Left renal pelvis (tissue), 4 donors: ENCODE data around the gene OSGEP. TPM values are rescaled to one million over a fixed set of nuclear protein-coding genes. Genes with fewer than 3 reads are reported as not detected.

Experiments
- DNase-seq, 4 donors: peaks; one replicate each; pipeline ENCODE4 v3.0.0-alpha.2; 2013; ENCODE audit warnings: low read depth in 4 of 4, low spot score in 3 of 4
- polyA plus RNA-seq, 4 donors: library from polyadenylated mRNA; unstranded; fragments of 120-200 nt; gene quantifications; one replicate each; pipeline ENCODE4 v1.2.1, GENCODE V29; 2013; ENCODE audit not compliant: insufficient read length in 4 of 4

Gene OSGEP
- polyA plus RNA-seq = 10 to 100 TPM; 39.6 to 80.8 (median 52.7) TPM

DNA sequence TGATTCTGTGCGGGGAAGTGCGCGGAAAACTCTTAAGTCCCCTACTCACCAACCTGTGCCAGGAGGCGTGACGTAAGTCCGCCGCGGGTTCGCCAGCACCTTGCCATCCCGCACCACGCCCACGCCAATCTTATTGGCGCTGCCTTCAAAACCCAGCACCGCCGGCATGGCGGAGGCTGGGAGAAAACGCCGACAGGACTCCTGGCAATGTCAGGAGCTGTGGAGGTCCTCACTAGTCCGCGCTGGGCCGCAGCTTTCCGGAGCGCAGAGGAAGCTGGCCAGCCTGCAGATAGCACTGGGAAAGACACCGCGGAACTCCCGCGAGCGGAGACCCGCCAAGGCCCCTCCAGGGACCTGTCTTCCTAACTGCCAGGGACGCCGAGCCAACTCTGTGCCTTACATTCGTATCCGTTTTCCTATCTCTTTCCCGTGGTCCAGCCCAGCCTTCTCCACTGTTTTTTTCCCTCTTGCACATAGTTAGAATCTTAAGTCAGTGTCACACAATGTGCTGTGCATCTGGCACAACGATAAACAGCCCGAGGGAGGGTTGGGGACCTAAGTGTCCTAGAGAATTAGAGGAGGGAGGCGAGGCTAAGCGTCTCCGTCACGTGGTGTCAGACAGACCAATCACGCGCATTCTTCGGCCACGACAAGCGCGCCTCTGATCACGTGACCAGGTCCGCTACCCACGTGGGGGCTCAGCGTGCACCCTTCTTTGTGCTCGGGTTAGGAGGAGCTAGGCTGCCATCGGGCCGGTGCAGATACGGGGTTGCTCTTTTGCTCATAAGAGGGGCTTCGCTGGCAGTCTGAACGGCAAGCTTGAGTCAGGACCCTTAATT lies at the start of gene OSGEP, which contains the start of gene APEX1:
OSGEP (minus strand) TSS at position 297 of the 839 bp plus-strand sequence; CDS start at position 168, 129 bp downstream.
APEX1 (plus strand) TSS at position 711 of the 839 bp plus-strand sequence. CDS start 420 bp downstream, outside the sequence.
- DNase-seq = peak; percentile 97 to 99 (median 98)

DNA sequence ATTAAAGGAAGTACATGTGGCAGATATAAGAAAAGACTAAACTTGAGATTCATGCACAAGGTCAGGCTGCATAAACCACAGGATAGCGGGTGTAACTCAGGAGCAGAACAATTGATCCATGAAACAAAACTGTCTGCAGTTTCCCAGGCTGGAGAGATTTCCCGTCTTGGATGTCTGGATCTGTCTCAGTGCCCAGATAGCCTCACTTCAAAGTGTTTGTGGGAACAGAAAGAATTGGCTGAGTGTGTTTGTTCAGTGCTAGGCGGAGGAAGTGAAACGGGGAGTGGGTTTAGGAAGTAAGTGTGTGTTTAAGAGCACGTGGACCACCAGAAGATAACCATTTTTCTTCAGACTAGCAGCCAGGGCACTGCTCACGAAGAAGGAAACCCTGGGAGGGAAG lies 49.3 kb upstream of the OSGEP start:
- no peak for DNase-seq

DNA sequence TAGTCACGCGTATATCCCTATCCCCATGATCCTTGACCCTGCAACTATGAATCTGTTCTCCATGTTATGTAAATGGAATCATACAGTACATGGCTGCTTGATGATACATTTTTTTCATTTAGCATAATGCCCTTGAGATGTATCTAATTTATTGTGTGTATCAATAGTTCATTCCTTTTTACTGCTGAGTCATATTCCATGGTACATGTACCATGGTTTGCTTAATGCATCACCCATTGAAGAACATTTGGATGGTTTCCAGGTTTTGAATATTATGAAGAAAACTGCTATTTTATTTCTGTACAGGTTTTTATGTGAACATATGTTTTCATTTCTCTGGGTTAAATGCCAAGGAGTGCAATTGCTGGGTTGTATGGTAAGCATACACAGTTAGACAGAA lies 46.7 kb upstream of the OSGEP start:
- DNase-seq = no peak

DNA sequence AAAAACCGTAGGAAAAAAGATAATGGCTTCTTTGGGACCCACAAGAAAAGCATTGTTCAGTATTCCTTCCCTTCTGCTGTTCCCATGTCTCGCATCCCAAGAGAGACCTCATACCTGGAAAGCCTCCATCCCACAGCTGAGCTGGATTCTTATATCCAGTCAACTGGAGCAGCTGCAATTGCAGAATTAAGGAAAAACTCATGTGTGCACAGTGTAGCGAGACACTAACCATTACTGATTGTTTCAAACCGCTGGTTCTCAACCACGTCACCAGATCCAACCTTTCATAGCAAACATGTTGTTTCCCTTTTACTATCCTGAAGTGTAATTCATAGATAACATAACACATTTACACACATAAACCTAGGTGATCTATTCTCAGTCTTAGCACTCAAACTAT lies 45.3 kb upstream of the OSGEP start:
- DNase-seq = no peak

DNA sequence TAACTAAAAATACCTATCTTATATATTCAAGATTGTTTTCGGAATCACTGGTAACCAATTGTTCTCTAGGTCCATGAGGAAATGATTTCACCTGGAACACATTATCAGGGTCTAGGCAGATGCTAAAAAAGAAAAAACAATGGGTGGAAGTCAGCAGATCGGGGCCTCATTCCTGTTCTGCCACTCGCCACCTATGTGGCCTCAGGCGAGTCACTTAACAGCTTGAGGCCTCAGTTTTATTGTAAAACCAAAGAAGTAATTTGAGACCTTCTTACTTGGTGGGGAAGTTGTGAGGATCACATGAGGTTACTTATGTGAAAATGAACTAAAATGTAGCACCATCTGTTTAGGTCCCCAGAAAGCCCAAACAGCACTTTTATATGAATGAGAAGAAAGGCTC lies 44.5 kb upstream of the OSGEP start:
- no peak for DNase-seq

DNA sequence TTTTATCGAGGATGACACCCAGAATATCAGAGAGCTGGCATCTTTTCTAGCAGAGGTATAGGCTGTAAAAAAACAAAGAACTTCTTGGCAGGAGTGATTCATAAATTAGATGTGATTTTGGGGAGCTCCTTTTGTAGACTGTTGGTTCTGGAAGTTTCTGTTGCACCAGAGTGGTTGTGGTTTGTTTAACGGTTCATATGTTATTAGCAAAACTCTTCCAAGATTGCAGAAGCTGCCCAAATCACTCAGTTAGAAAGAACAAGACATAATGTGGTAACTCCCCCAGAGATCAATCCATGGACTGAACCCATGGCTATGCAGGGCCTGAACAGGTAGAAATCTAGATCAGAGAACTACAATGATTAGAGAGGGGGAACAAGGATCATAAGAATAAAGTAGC lies 44.0 kb upstream of the OSGEP start:
- DNase-seq = no peak

DNA sequence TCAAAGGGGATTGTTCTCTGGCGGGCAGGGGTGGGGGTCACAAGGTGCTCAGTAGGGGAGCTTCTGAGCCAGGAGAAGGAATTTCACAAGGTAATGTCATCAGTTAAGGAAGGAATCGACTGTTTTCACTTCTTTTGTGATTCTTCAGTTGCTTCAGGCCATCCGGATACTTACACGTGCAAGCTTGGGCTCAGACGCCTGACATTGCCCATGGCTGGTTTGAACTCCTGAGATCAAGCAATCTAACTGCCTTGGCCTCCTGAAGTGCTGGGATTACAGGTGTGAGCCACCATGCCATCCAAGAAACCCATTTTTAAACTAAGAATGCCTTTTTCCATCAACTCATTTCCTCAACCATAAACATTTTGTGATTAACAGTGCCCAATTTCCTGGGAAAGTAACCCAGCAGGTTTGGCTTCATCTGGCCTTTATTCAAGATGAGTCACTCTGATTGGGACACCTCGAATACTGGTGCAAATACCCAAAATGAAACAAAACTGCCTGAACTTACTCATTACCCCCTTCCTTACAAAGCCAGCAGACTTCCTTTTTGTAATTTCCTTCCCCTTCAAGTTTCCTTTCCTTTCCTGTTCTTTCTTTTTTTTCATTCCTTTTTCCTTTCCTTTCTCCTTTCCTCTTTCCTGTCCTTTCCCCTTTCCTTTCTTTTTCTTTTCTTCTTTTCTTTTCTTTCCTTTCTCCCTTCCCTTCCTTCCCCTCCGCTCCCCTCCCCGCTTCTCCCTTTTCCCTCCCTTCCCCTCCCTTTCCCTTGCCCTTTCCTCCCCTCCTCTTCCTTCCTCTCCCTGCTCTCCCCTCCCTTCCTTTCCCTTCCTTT lies 40.5 kb upstream of the OSGEP start:
- DNase-seq = no peak

DNA sequence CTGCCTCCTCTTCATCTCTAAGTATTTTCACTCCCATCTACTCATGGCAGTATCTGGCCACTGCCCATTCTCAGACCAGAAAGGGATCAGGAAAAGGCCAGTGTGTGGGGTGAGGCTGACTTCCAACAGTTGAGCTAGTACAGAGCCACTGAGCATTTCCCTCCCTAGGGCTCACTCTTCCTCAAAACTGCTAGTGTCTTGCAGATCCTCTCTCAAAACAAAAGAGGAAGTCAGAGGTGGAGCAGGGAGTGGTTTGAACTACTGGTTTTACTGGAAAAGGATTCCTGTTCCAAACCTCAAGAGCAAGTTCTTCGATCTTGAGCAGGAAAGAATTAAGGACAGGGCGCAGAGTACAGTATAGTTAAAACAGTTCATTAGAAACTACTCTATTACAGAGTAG lies 39.0 kb upstream of the OSGEP start:
- no peak for DNase-seq

DNA sequence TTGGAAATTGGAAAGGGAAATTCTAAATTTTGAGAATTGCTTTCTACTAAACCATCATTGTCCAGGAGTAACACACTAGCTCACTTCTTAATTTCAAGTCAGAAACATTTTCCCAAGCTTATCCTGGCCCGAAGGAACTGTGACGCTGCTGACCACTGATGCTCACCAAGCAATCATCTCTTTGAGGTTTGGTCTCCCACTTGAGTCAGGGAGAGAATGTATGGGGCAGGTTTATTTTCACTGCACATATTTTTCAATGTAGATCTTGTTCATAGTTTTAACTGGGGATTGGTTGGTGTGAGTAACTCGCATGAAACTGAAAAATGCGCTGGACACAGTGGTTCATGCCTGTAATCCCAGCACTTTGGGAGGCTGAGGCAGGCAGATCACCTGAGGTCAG lies 37.9 kb upstream of the OSGEP start:
- no peak for DNase-seq

DNA sequence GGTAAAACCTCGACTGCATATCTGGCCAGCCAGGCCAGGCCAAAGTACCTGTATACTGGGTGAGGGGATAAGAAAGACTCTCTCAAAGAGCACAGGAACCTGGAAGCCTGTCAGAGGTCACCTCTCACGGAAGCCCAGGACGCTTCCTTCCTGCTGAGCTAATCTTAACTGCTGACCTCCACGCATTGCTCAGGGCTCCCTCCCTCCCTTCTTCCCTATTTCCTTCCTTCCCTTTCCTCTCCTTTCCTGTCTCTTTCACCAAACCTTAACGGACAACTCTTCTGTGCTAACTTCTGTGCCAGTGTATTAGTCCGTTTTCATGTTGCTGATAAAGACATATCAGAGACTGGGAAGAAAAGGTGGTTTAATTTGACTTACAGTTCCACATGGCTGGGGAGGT lies 36.0 kb upstream of the OSGEP start:
- no peak for DNase-seq

DNA sequence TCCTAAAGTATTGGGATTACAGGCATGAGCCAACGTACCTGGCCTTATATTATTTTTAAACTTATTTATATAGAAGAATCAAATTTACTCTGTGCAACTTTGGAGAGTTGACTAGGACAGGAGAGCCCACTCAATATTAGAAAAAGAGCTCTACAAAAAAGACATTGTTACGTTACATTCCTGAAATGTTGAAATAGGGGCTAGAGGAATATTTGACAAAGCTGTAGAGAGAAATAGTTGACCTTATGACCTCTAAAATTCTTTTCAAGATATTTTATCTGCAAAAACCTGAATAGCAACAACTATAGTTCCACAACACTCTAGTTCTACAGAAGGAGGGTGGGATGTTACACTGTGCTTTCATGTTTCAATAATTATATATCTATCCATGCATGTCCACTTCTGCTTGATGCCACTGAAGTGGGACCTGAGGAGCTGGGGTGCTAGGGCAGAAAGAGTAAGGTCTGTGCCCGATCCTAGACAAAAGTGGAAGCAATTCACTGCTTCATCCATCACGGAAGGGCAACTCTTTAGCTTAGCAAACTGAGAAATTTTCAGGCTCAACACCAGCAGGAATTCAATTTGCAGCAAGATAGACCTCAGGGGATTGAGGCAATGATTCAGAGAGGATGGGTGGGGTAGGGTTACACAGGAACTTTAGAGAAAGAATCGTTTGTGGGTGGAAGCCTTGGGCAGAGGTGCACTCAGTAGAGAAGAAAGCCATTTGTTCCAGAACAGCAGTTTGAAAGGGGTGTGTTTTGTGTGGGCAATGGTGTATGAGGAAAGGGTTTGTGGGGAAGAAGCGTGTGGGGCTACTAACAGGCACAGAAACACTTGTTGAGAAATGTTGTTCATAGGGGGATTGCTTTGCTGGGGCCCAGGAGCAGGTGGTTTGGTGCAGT lies 34.7 kb upstream of the OSGEP start:
- no peak for DNase-seq

DNA sequence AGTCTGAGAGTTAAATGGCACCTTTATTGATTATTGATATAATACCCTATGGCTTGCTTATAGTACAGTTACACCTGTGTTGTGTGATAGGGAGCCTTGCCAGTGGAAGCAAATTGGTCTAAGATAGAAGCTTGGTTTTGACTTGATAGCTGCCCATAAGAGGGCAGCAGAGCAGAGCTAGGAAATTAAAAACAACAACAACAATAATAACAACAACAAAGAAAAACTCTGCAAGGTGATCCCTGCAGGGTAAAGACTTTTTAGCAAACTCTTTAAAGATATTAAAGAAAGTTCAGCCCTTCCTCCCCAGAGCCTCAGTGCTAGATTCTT lies 32.7 kb upstream of the OSGEP start:
- no peak for DNase-seq

DNA sequence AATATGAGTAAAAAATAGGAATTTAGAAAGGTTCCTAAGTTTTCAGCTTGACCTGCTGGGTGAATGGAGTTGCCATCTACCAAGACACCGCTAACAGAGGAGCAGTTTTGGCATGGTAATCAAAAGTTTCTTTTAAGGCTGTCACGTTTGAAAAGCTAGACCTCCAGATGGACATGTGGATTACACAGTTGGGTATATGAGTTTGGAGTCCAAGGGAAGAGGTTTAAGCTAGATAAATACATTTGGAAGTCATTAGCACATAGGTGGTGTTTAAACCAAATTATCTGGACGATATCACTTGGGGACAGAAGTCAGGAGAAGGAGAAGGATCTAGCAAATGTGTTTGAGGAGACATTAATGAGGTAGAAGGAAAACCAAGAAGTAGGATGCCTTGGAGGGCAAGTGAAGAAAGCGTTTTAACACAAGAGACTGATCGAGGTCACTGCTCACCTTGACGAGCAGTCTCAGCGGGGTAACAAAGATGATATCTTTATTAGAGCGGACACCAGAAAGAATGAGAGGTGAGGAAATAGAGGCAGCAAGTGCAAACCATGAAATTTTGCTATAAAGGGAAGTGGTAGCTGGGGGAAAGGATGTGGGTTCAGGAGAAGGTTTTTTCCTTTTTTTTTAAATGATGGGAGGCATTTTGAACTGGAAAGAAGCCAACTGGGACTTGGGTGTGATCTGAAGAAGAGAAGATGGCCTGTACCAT lies 32.2 kb upstream of the OSGEP start:
- no peak for DNase-seq

DNA sequence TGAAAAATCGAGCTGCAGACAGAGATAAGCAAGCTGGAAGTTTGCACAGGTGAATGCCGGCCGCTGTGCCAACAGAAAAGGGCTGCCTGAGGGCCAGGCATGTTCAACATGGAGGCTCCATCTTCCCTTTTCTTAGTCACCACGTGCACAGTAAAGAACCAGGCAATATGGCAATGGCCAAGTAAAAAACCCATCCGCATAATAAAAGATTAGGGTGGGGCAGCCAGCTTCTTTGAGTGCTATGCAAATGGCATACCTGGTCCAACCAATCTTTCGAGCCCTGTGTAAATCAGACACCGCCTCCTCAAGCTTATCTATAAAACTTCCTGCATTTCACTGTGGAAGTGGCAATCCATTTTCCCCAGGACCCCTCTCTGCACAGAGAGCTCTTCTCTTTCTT lies 31.3 kb upstream of the OSGEP start:
- DNase-seq = no peak

DNA sequence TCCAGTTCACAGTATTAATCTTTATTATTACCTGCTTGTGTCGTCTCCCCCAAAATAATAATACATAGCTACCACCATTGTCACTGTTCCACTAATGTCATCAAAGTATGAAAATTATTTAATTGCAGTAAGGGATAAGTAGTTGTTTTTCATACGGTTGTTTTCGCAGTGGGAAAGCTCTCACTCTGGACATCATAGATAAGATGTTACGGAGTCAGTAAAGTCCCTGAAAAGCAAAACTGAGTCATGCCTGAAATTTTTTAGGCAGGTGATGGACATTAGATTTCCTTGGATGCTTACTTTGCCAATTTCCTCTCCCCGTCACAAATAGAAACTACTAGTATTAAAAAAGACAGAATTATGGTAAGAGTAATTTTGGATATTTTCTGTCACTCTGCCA lies 27.8 kb upstream of the OSGEP start:
- no peak for DNase-seq

DNA sequence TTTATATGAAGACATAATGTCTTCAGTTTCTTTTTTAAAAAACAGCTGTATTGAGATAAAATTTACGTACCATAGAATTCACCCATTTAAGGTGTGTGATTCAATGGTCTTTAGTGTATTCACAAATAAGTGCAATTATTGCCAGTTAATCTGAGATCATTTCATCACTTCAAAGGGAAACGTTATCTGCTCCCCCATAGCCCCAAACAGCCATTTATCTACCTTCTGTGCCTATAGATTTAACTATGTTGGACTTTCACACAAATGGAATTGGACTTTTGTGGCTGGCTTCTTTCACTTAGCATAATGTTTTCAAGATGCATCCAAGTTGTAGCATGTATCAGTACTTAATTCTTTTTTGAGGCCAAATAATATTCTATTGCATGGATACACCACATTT lies 24.3 kb upstream of the OSGEP start:
- no peak for DNase-seq

DNA sequence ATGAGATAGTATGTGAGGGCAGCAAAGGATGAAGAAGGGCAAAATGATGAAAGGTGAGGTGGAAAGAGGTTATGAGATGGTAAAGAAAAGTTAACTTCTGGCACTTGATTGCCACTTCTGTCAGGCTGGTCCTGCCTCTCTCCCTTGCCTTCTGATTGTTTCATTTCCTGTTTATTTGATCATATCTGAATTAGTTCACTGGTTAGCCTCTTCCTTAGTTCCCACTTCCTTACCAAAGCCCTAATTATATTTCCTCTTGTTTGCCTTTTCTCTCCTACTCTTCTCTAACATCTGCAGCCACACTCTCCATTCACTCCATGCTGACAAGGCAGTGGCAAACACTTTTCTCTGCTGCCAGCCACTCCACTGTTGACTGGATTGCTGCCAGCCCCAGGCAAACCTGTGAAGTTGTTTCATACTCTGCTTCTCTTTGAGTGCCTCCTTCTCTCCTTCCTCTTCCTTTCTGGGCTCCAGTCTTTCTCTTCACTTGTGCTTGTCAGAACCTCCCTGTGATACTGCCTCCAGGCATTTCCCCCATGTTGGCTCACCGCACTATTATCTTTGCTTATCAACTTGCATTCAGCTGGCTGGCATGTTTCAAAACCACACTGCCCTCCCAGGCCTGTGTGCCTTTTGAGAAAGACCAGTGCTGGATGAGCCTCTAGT lies 22.7 kb upstream of the OSGEP start:
- DNase-seq = no peak

DNA sequence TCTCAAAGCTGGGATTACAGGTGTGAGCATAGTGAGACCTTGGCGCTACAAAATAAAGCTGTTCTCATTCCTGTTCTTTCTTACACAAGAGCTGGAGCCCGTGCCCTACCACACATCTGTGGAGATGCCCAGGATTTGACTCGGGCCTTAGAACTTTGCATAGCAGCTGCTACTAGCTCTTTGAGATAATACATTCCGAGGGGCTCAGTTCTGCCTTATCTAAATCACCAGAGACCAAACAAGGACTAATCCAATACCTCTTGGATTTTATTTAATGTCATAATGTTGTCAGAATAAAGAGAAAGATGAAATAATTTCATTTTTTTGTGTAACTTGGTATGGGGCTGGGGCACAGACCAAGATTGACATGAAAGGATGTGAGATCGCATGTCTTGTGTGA lies 22.2 kb upstream of the OSGEP start:
- no peak for DNase-seq

DNA sequence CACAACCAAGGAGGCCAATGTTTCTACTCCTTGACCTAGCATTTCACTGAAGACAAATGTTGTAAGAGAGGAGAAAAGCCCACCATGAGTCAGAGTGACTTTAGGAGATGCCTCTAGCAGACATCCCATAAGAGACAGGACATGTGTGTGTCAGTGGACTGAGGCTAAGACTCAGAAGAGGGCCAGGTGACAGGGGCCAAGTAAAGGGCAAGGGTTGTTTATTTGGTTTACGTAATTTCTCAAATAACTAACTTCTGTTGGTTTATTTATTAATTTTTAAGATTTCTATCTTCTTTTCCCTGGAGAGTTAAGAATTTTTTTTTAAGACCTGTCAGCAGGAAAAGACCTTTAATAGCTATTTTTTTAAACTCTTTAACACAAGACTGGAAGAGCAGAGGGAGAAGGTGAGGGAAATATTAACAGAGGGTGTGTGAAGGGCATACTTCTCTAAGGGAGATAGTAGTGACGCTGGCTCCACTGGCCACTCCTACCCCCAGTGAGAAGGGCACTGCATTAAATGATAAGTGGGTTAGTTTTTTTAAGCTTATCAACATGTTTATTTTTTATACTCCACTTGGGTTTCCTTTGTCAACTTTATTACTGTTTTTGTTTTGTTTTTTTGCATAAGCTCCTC lies 18.0 kb upstream of the OSGEP start:
- no peak for DNase-seq
